Activated naive CD4-positive, alpha-beta T cell treated with anti-CD3 and anti-CD28 coated beads for 36 hours (primary cell): ENCODE data around the gene PTPRF. TPM values are rescaled to one million over a fixed set of nuclear protein-coding genes. Genes with fewer than 3 reads are reported as not detected.

Experiments used
- CTCF ChIA-PET: fragments of 350-600 bp; sonication (Branson Sonifier 250); formaldehyde crosslinking; loops from one replicate; lab custom pipeline; 2021; ENCODE audit warnings: antibody characterized with exemption; lab: Charles Lee
- DNase-seq: peaks from one replicate; pipeline ENCODE4 v3.0.0-alpha.2; 2020
- H3K27ac Mint-ChIP-seq: one replicate; pipeline ENCODE4 v1.8.0; 2021; ENCODE audit warnings: mild to moderate bottlenecking, mixed read lengths
- H3K27me3 Mint-ChIP-seq: one replicate; pipeline ENCODE4 v1.8.0; 2021; ENCODE audit warnings: low read depth, mixed read lengths
- H3K36me3 Mint-ChIP-seq: one replicate; pipeline ENCODE4 v1.8.0; 2021; ENCODE audit warnings: low read depth, mixed read lengths
- H3K4me1 Mint-ChIP-seq: one replicate; pipeline ENCODE4 v1.8.0; 2021; ENCODE audit warnings: low read depth, mixed read lengths
- H3K4me3 Mint-ChIP-seq: one replicate; pipeline ENCODE4 v1.8.0; 2021; ENCODE audit warnings: mild to moderate bottlenecking, moderate library complexity, mixed read lengths
- H3K9me3 Mint-ChIP-seq: one replicate; pipeline ENCODE4 v1.8.0; 2021; ENCODE audit warnings: mixed read lengths
- intact Hi-C: fragments of 100-400 bp; cut with micrococcal nuclease; formaldehyde crosslinking; loops from one replicate; pipeline ENCODE4 v1.15.1; 2023
- total RNA-seq, 2 experiments: library from RNA; stranded (reverse); gene quantifications; one replicate each; pipeline ENCODE4 v1.2.3, GENCODE V29; 2021

The PTPRF gene
- total RNA-seq, 2 experiments from 2014 or later, result 1.0 to 2.3 TPM

- Mint-ChIP-seq H3K9me3 (no peaks in the 10 kb centered on the region), H3K27ac (no peak overlapping the region), H3K4me1 (no peaks in the 10 kb centered on the region), H3K27me3 (no peaks in the 10 kb centered on the region), H3K36me3 (no peaks in the 10 kb centered on the region), H3K4me3 (no peak overlapping the region)
- DNase-seq, result no peak
- intact Hi-C loops, result no loop called here
- CTCF ChIA-PET, result no interaction called here
Observed at GRCh38 chr1:43597721-43598120, 67.0 kb downstream of the PTPRF start.

GRCh38 chr1:43598622-43599021 lies 67.9 kb downstream of the PTPRF start:
- H3K27ac Mint-ChIP-seq, result no peak overlapping the region
- DNase-seq, result no peak
- no peaks in the 10 kb centered on the region for H3K9me3 Mint-ChIP-seq
- no peaks in the 10 kb centered on the region for H3K4me1 Mint-ChIP-seq
- no peak overlapping the region for H3K4me3 Mint-ChIP-seq
- CTCF ChIA-PET, result no interaction called here
- H3K36me3 Mint-ChIP-seq, result no peaks in the 10 kb centered on the region
- no peaks in the 10 kb centered on the region for H3K27me3 Mint-ChIP-seq
- intact Hi-C loops, result no loop called here

GRCh38 chr1:43600033-43601020 lies 69.6 kb downstream of the PTPRF start:
- no peaks in the 10 kb centered on the region for H3K9me3 Mint-ChIP-seq
- no peak overlapping the region for H3K4me3 Mint-ChIP-seq
- CTCF ChIA-PET, result no interaction called here
- H3K36me3 Mint-ChIP-seq, result no peaks in the 10 kb centered on the region
- no peak for DNase-seq
- no peaks in the 10 kb centered on the region for H3K27me3 Mint-ChIP-seq
- H3K4me1 Mint-ChIP-seq, result no peaks in the 10 kb centered on the region
- intact Hi-C loops, result no loop called here
- H3K27ac Mint-ChIP-seq, result no peak overlapping the region

- intact Hi-C loops, result no loop called here
- Mint-ChIP-seq H3K27ac (no peak overlapping the region), H3K36me3 (no peaks in the 10 kb centered on the region), H3K4me1 (no peaks in the 10 kb centered on the region), H3K9me3 (no peaks in the 10 kb centered on the region), H3K4me3 (no peak overlapping the region), H3K27me3 (no peaks in the 10 kb centered on the region)
- DNase-seq, result no peak
- CTCF ChIA-PET, result no interaction called here
Observed at GRCh38 chr1:43602990-43603389, 72.3 kb downstream of the PTPRF start.

GRCh38 chr1:43604192-43604591 lies 73.5 kb downstream of the PTPRF start:
- intact Hi-C loops, result no loop called here

GRCh38 chr1:43605157-43605556 lies 74.5 kb downstream of the PTPRF start:
- CTCF ChIA-PET, result no interaction called here
- Mint-ChIP-seq H3K9me3 (no peaks in the 10 kb centered on the region), H3K27ac (no peak overlapping the region)

More at GRCh38 chr1:43604192-43604591, 73.5 kb downstream of the PTPRF start:
- Mint-ChIP-seq H3K4me1 (no peaks in the 10 kb centered on the region), H3K27ac (no peak overlapping the region), H3K9me3 (no peaks in the 10 kb centered on the region), H3K36me3 (no peaks in the 10 kb centered on the region), H3K4me3 (no peak overlapping the region), H3K27me3 (no peaks in the 10 kb centered on the region)
- no peak for DNase-seq
- CTCF ChIA-PET, result no interaction called here

GRCh38 chr1:43605766-43606165 lies 75.1 kb downstream of the PTPRF start:
- CTCF ChIA-PET, result no interaction called here
- DNase-seq, result no peak
- no peak overlapping the region for H3K4me3 Mint-ChIP-seq
- no peaks in the 10 kb centered on the region for H3K9me3 Mint-ChIP-seq
- no peaks in the 10 kb centered on the region for H3K4me1 Mint-ChIP-seq
- H3K36me3 Mint-ChIP-seq, result no peaks in the 10 kb centered on the region
- no peaks in the 10 kb centered on the region for H3K27me3 Mint-ChIP-seq
- no peak overlapping the region for H3K27ac Mint-ChIP-seq
- intact Hi-C loops, result no loop called here

More at GRCh38 chr1:43605157-43605556, 74.5 kb downstream of the PTPRF start:
- intact Hi-C loops, result no loop called here
- H3K4me3 Mint-ChIP-seq, result no peak overlapping the region
- DNase-seq, result no peak
- H3K4me1 Mint-ChIP-seq, result no peaks in the 10 kb centered on the region
- H3K36me3 Mint-ChIP-seq, result no peaks in the 10 kb centered on the region
- no peaks in the 10 kb centered on the region for H3K27me3 Mint-ChIP-seq

GRCh38 chr1:43606624-43607023 lies 75.9 kb downstream of the PTPRF start:
- Mint-ChIP-seq H3K27ac (no peak overlapping the region), H3K4me3 (no peak overlapping the region), H3K9me3 (no peaks in the 10 kb centered on the region), H3K27me3 (no peaks in the 10 kb centered on the region), H3K4me1 (no peaks in the 10 kb centered on the region), H3K36me3 (no peaks in the 10 kb centered on the region)
- DNase-seq, result no peak
- intact Hi-C loops, result no loop called here
- CTCF ChIA-PET, result no interaction called here

- Mint-ChIP-seq H3K4me1 (no peaks in the 10 kb centered on the region), H3K9me3 (no peaks in the 10 kb centered on the region), H3K27me3 (no peaks in the 10 kb centered on the region), H3K27ac (no peak overlapping the region), H3K4me3 (no peak overlapping the region), H3K36me3 (no peaks in the 10 kb centered on the region)
- intact Hi-C loops, result no loop called here
- CTCF ChIA-PET, result no interaction called here
- no peak for DNase-seq
Observed at GRCh38 chr1:43608827-43609226, 78.1 kb downstream of the PTPRF start.

GRCh38 chr1:43610339-43610738 lies 79.7 kb downstream of the PTPRF start:
- H3K27me3 Mint-ChIP-seq, result no peaks in the 10 kb centered on the region
- H3K4me3 Mint-ChIP-seq, result no peak overlapping the region
- intact Hi-C loops, result no loop called here
- H3K4me1 Mint-ChIP-seq, result no peaks in the 10 kb centered on the region
- CTCF ChIA-PET, result no interaction called here
- H3K36me3 Mint-ChIP-seq, result no peaks in the 10 kb centered on the region
- H3K27ac Mint-ChIP-seq, result no peak overlapping the region
- no peak for DNase-seq
- no peaks in the 10 kb centered on the region for H3K9me3 Mint-ChIP-seq

- Mint-ChIP-seq H3K4me1 (no peaks in the 10 kb centered on the region), H3K27me3 (no peaks in the 10 kb centered on the region), H3K27ac (no peak overlapping the region)
Observed at GRCh38 chr1:43611950-43612349, 81.3 kb downstream of the PTPRF start.

GRCh38 chr1:43612406-43612805 lies 81.7 kb downstream of the PTPRF start:
- no peaks in the 10 kb centered on the region for H3K27me3 Mint-ChIP-seq
- intact Hi-C loops, result no loop called here
- no peak overlapping the region for H3K27ac Mint-ChIP-seq
- H3K4me3 Mint-ChIP-seq, result no peak overlapping the region
- CTCF ChIA-PET, result interaction anchor here (0.5 kb wide), 1 partner anchor 124 kb away, joined by 4 read pairs; no protein-coding TSS in a partner anchor
- no peaks in the 10 kb centered on the region for H3K9me3 Mint-ChIP-seq
- DNase-seq, result no peak
- H3K4me1 Mint-ChIP-seq, result no peaks in the 10 kb centered on the region
- no peaks in the 10 kb centered on the region for H3K36me3 Mint-ChIP-seq

More at GRCh38 chr1:43611950-43612349, 81.3 kb downstream of the PTPRF start:
- CTCF ChIA-PET, result interaction anchor here (0.5 kb wide), 1 partner anchor 124 kb away, joined by 4 read pairs; no protein-coding TSS in a partner anchor
- no peak for DNase-seq
- Mint-ChIP-seq H3K9me3 (no peaks in the 10 kb centered on the region), H3K4me3 (no peak overlapping the region), H3K36me3 (no peaks in the 10 kb centered on the region)
- intact Hi-C loops, result no loop called here
